Fibroblast of lung (primary cell): ENCODE data around the gene IFIT5.

Source experiments
- CTCF ChIP-seq, 2 donors: IDR thresholded peaks in 1 of 2; conservative IDR thresholded peaks in 1 of 2; 1 replicate in 1 of 2; 2 replicates in 1 of 2; pipeline ENCODE4 v1.5.1; 2011 to 2012; ENCODE audit warnings: low read length in 2 of 2, control low read depth in 1 of 2, inconsistent platforms in 1 of 2, low read depth in 1 of 2, mild to moderate bottlenecking in 1 of 2
- EZH2 ChIP-seq: IDR thresholded peaks from 2 replicates; pipeline ENCODE4 v1.5.1; 2012; ENCODE audit warnings: low read length, control low read depth, mild to moderate bottlenecking; ENCODE audit errors: missing control alignments

GRCh38 chr10:89368129-89368528, 46.2 kb upstream of the IFIT5 start:
- no peak for TF ChIP-seq CTCF (conservative IDR thresholded peaks at IDR 0.05 in 1 of 2, IDR thresholded peaks at IDR 0.05 in 1 of 2; ENCODE audit: low read depth in 1 of 2, low read length in 2 of 2)
- TF ChIP-seq EZH2 = no peak
